HG03159 (cell line): ENCODE measurements around the gene GJA10.
A peak's percentile ranks its signal among the peaks of the same experiment; 100 is the strongest.

Source experiments
- ATAC-seq: cut with Tn5 transposase; IDR thresholded peaks from one replicate; pipeline ENCODE4 v1.9.1; 2021; ENCODE audit warnings: mild to moderate bottlenecking, moderate library complexity; ENCODE audit not compliant: unreplicated experiment

The GJA10 gene

GRCh38 chr6:89916136-89916920 lies 22.1 kb downstream of the GJA10 start:
- no peak for ATAC-seq

DNA sequence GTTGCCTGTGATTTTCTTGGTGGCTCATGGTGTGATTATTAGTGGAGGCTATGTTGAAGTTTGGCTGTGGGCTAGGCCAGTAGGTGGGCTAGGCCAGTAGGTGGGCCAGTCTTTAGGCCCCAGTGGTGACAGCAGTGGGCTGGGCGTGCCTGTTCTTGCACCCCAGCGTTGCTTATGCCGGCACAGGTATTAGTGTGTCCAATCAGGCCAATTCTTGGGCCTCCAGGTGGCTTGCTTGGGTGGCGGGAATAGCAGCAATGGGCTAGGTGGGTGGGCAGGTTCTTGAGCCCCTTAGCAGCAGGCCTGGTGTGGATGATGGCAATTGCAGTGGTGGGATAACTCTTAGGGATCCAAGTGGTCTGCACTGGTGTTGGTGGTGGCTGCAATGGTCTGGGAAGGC lies 22.9 kb downstream of the GJA10 start:
- no peak for ATAC-seq

- no peak for ATAC-seq
Measured at GRCh38 chr6:89917801-89918366, 23.6 kb downstream of the GJA10 start.

DNA sequence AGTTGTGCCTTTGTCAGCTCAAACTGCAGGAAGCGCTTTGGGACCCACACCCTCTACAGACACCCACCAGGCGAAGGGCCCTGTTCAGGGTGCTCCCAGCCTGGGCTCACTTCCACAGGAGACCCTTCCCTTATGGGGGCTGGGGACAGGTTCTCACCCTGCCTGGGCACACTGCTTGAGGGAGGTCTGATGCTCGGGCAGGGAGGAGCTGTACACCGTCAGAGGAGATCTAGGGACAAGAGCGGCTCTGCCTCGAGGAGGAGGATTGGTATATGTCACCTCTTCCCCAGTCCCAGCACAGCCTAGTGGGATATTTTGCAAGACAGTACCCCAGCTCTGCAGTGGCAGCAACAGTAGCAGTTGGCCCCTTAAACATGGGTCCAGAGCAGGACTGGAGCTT lies 26.9 kb downstream of the GJA10 start:
- ATAC-seq, result no peak

- ATAC-seq, result no peak
Measured at GRCh38 chr6:89921691-89922090, 27.4 kb downstream of the GJA10 start.

GRCh38 chr6:89924231-89924630 lies 30.0 kb downstream of the GJA10 start:
- ATAC-seq, result no peak

DNA sequence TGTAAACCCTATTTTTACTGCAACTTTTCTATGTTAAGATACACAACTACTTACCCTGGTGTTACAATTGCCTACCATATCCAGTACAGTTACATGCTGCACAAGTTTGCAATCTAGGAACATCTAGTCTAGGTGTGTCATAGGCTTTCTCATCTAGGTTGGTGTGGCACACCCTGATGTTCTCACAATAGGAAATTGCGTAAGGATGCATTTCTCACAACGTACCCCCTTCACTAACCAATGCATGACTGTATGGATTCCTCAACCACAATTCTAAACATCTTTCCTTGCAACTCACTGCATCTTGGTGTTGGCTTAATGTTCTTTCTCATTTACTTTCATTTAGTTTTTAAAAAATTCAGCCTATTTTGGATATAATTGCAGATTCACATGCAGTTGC lies 31.6 kb downstream of the GJA10 start:
- ATAC-seq, result no peak

DNA sequence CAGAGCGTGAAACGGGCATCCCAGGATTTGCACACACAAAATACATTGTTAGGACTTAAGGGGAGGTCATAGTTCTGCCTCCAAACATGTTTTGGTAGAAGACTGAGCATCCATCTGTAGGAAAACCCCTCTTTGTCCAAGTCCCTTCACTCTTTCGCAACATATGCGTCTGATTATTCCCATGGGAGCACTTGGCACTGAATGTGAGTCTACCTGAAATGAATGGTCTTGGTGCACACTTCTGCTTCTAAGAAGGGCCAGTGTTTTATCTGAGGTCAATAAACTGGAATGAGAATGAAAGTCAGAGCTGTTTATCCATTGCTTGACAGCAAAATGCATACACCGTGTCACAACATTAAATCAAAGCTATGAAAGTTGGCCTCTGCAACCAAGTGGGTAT lies 33.0 kb downstream of the GJA10 start:
- no peak for ATAC-seq

DNA sequence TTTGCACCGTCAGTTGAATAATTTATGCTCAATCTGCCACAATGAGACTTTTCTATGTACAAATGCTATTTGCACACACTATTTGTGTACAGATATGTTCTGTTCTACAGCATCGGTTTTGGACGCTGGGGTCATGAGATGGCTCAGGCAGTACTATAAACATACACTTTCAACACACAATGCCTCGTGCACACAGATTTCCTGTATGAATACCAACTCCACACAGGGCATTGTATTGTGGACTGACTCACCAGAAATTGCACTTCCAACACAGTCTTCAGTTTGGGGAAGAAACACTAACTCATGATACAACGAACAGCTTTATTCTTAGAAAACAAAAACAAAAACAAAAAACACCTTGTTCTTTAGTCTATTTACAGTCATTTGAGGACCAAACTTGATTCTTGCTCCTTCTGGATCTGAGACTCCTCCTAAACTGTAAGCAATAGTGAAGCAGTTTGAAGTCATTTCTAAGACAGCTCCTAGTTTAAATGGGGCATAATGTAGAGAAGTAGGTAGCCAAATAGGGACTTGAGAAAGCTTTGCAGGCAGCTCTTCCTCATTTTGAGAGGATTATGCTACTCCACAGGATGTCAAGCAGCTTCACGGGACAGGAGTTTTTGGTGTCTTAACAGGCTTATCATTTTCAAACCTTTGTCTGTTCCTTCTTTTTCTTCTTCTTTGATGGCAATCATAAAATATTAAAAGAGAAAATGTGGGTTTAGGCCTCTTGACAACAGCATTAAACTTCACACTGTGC lies 33.7 kb downstream of the GJA10 start:
- no peak for ATAC-seq

- no peak for ATAC-seq
Measured at GRCh38 chr6:89928604-89929003, 34.3 kb downstream of the GJA10 start.

DNA sequence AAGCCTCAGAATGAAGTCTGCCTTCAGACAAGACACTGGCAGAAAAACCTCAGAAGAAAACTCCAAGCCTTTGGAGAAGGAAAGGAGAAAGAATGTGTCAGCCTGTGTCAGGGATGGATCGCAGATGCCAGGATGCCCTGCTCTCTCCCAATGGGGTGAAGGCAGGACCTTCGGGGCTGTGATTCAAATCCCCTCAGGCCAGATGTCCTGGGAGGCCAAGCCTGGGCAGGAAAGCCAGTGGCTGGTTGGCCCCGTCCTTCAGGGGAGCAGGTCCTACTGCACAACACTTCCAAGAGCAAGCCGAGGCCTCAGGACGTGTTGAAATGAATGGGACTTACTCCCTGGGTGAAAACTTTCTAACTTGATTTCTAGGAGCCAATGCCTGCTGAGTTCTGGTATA lies 36.5 kb downstream of the GJA10 start:
- ATAC-seq, result no peak

DNA sequence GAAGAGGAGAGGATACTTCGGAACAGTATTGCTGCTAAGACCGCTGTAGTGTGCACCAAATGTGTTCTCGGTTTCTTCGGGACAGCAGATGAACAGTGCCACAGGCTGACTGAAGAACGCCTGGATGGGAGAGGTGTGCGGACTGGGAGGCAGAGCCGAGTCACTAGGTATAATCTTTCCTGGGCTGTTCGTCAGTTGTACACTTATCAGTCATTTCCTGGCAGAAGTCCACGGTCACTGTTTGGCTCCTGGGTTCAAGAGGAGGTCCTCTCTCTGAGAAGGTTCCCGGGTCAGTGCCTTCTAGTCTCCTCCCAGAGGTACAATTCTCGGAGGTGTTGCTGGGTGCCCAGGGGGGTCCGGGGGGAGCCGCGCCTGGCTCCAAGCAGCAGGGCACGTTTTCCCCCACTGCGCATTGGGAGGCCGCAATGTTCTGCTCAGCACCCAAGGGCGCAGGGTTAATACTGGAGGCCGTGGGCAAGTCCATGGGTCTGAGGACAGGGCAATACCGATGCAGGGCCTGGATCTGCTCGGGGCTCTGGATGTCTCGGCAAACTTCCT lies 38.1 kb downstream of the GJA10 start:
- no peak for ATAC-seq

DNA sequence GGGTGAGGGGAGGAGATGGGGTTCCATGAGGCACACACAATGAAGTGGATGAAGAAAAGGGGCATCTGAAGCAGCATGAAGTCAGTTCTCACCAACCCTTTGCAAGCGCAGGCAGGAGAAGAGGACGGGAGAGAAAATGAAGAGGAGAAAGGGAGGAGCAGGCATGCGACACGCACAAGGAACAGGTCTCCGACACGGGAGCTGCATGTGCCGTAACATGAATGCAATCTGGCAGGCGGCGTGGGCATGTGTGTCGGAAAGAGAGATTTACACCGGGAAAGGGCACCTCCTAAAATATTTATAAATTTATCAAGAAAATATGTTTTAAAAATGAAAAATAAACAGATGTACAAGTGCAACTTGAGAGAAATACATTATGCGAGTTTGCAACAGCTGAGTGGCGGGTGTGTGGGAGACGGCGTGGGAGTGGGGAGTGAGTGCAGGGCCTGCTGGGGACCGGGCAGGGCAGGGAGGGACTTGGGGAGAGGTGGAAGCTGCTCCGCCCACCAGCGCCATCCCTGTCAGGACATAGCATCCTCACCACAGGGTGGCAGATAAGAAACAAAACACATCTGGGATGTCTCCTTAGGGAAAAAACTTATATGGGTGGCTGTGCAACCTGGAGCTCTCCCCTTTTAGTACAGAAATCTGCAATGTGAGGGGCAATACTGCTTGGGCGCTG lies 40.6 kb downstream of the GJA10 start:
- no peak for ATAC-seq

GRCh38 chr6:89936177-89936576 lies 41.9 kb downstream of the GJA10 start:
- ATAC-seq, result no peak

DNA sequence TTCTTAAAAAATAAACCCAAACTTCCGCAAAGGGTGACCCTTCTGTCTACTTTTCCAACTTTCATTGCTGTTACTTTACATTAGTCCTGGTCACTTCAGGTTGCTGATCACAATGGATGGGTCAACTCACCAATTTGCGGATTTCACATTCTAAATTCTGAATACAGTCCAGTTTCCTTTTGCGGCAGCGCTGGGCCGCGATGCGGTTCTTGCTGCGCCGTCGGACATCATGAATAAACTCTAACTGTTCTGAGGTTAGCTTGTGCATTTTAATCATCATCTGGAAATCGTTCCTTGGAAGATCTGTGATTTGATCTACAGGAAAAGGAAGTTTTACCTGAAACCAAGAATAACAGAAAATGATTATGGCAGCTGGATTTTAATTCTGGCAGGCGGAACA lies 43.7 kb downstream of the GJA10 start:
- ATAC-seq, result no peak

DNA sequence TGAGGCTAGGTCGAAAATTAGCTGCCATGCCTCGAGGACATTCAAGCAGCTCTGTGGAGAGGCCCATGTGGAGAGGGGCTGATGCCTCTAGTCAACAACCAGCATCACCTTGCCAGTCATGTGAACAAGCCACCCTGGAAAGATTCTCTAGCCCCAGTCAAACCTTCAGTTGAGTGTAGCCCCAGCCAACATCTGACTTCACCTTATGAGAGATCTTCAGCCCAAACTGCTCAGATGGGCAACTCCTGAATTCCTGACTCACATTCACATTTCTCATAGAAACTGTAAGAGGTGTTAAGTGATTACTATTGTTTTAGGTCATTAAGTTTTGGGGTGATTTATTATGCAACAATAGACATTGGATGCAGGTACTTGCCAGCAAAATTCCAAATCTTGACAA lies 44.9 kb downstream of the GJA10 start:
- ATAC-seq, result no peak

- ATAC-seq, result peak; percentile 82
Measured at GRCh38 chr6:89940225-89941027, 46.2 kb downstream of the GJA10 start.

GRCh38 chr6:89941031-89941762 lies 46.9 kb downstream of the GJA10 start:
- no peak for ATAC-seq

DNA sequence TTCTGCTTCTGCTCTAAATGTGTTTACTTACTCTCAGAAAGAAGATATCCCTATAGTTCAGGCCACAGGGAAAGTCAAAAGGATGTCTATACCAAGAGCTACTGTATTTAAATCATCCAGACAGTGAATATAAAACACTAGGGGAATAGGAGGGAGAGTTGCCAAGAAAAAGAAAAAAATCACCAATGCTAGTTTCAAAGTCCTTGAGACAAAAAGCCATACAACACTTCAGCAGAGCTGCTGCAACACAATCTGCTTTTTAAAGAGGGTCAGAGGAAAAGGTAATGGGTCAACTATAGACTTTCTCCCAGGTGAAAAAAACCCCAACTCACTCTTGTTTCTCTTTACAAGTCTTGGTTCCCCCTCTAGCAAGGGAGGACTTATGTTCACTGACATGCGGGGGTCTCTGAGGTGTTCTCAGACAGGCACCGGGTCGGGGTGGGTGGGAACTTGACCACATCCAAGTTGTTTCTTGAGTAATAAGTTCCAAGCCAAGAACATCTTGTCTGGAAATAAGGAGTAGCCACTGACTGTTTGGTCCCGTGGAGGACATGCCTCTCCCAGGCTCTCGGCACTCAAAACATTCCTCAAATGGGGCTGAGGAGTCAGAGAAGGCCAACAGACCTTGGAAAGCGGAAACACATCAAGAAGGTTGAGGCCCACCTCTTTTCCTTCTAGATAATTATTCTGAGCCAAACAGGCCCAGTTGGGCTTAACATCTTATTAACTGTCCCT lies 47.7 kb downstream of the GJA10 start:
- no peak for ATAC-seq
